ENCODE results near the gene CHST12. TPM values are rescaled to one million over a fixed set of nuclear protein-coding genes. Genes with fewer than 3 reads are reported as not detected.

Gene CHST12
- total and polyA plus RNA-seq, 10 of the 15 experiments (the other 5 are each of a cell fraction or from before 2014, with no cell fraction given): 0.05 to 14.2 (median 3.3) TPM

- TF ChIP-seq NFXL1 (IDR thresholded peaks at IDR 0.05; ENCODE audit: borderline replicate concordance) (no peak), RUNX3 (IDR thresholded peaks at IDR 0.05; ENCODE audit: low read length) (no peak; the same call in 1 of the 2 replicates), MXI1 (IDR thresholded peaks at IDR 0.05; ENCODE audit: low read depth, low read length) (peak; percentile 97), SMC3 (IDR thresholded peaks at IDR 0.05; ENCODE audit: borderline replicate concordance, low read length) (no peak), RELB (IDR thresholded peaks at IDR 0.05; ENCODE audit: low read depth) (no peak), BMI1 (IDR thresholded peaks at IDR 0.05; ENCODE audit: borderline replicate concordance) (no peak), SMAD5 (IDR thresholded peaks at IDR 0.05; ENCODE audit: low read depth) (0 out of 2 replicates have a peak, but pooled peaks have one; percentile 47), SREBF2 (IDR thresholded peaks at IDR 0.05; ENCODE audit: low read length) (no peak), SIN3A (IDR thresholded peaks at IDR 0.05; ENCODE audit: low read depth, low read length) (no peak; the same call in 1 of the 2 replicates), BCLAF1 (IDR thresholded peaks at IDR 0.05) (no peak), SP1 (IDR thresholded peaks at IDR 0.05; ENCODE audit: low read depth, low read length) (no peak), IKZF1 (conservative IDR thresholded peaks at IDR 0.05) (no peak), RAD51 (IDR thresholded peaks at IDR 0.05) (peak; percentile 95), SPI1 (IDR thresholded peaks at IDR 0.05; ENCODE audit: borderline replicate concordance, insufficient read depth, low read depth, low read length) (no peak), ASH2L (IDR thresholded peaks at IDR 0.05; ENCODE audit: borderline replicate concordance, low read depth) (no peak), PML (IDR thresholded peaks at IDR 0.05; ENCODE audit: low read length) (peak; percentile 77; the same call in 1 of the 2 replicates), SMAD1 (IDR thresholded peaks at IDR 0.05; ENCODE audit: low read depth, partially characterized antibody) (no peak), CREM (IDR thresholded peaks at IDR 0.05; ENCODE audit: low read depth) (no peak), CBFB (IDR thresholded peaks at IDR 0.05; ENCODE audit: low read depth) (0 out of 2 replicates have a peak, but pooled peaks have one; percentile 26), SMARCA5 (IDR thresholded peaks at IDR 0.05) (no peak), ZZZ3 (IDR thresholded peaks at IDR 0.05; ENCODE audit: control insufficient read depth, insufficient read length, low read depth) (no peak), NR2C2 (IDR thresholded peaks at IDR 0.05; ENCODE audit: borderline replicate concordance, control insufficient read depth, insufficient read length, low read depth) (no peak), ZNF384 (IDR thresholded peaks at IDR 0.05; ENCODE audit: borderline replicate concordance, low read depth, low read length) (no peak; the same call in 1 of the 2 replicates)
- TF ChIP-seq, protein P1, sequence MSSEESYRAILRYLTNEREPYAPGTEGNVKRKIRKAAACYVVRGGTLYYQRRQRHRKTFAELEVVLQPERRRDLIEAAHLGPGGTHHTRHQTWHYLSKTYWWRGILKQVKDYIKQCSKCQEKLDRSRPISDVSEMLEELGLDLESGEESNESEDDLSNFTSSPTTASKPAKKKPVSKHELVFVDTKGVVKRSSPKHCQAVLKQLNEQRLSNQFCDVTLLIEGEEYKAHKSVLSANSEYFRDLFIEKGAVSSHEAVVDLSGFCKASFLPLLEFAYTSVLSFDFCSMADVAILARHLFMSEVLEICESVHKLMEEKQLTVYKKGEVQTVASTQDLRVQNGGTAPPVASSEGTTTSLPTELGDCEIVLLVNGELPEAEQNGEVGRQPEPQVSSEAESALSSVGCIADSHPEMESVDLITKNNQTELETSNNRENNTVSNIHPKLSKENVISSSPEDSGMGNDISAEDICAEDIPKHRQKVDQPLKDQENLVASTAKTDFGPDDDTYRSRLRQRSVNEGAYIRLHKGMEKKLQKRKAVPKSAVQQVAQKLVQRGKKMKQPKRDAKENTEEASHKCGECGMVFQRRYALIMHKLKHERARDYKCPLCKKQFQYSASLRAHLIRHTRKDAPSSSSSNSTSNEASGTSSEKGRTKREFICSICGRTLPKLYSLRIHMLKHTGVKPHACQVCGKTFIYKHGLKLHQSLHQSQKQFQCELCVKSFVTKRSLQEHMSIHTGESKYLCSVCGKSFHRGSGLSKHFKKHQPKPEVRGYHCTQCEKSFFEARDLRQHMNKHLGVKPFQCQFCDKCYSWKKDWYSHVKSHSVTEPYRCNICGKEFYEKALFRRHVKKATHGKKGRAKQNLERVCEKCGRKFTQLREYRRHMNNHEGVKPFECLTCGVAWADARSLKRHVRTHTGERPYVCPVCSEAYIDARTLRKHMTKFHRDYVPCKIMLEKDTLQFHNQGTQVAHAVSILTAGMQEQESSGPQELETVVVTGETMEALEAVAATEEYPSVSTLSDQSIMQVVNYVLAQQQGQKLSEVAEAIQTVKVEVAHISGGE (CRISPR knock-in tag; IDR thresholded peaks at IDR 0.05): no peak
Observed at GRCh38 chr7:2353936-2354185, 49.5 kb upstream of the CHST12 start (continued).

Data from GM12878 (cell line).